Psoas muscle (tissue), 8 donors: ENCODE data around the gene TRDN. TPM values are rescaled to one million over a fixed set of nuclear protein-coding genes. Genes with fewer than 3 reads are reported as not detected.

Source experiments
- ATAC-seq, 4 donors: fragments of 200-7000 bp; cut with Tn5 transposase; one replicate each; pipeline ENCODE4 v1.9.1; 2020; ENCODE audit warnings: moderate library complexity in 3 of 4, mild to moderate bottlenecking in 2 of 4
- DNase-seq, 2 donors: peaks; one replicate each; pipeline ENCODE4 v3.0.0-alpha.2; 2020
- H3K27ac ChIP-seq: fragments of 200-600 bp; one replicate; pipeline ENCODE4 v1.8.0; 2022
- H3K27me3 ChIP-seq, 3 donors: fragments of 200-600 bp in 1 of 3; one replicate each; pipeline versions ENCODE4 v1.6.1 to v1.8.0; 2013 to 2022; ENCODE audit warnings: low read length in 2 of 3, mild to moderate bottlenecking in 2 of 3, moderate library complexity in 1 of 3; ENCODE audit not compliant: insufficient read depth in 3 of 3
- H3K36me3 ChIP-seq, 2 donors: fragments of 200-600 bp in 1 of 2; one replicate each; pipeline versions ENCODE4 v1.6.1 to v1.8.0; 2013 to 2022; ENCODE audit warnings: low read depth in 1 of 2, mild to moderate bottlenecking in 1 of 2, moderate library complexity in 1 of 2; ENCODE audit not compliant: insufficient read depth in 1 of 2
- H3K4me1 ChIP-seq: fragments of 200-600 bp; one replicate; pipeline ENCODE4 v1.8.0; 2022
- H3K4me3 ChIP-seq: fragments of 200-600 bp; one replicate; pipeline ENCODE4 v1.8.0; 2022; ENCODE audit warnings: mild to moderate bottlenecking
- H3K9me3 ChIP-seq: fragments of 200-600 bp; one replicate; pipeline ENCODE4 v1.8.0; 2022
- WGBS, 3 donors: extraction: QIAGEN DNeasy Blood & Tissue Kit; methylation state at CpG; one replicate each; pipeline versions ENCODE4 v1.1.6 to v1.1.7; 2013; 5-methylcytosine and 5-hydroxymethylcytosine counted together
- intact Hi-C, 2 donors: fragments of 100-400 bp; cut with DNase I; formaldehyde crosslinking; loops; one replicate each; pipeline versions ENCODE4 v1.11.0 to v1.14.2; 2022
- polyA plus RNA-seq, 3 donors: library from polyadenylated mRNA; stranded (reverse); fragments of 200-250 nt; gene quantifications; one replicate each; pipeline ENCODE4 v1.2.3, GENCODE V29; 2013
- total RNA-seq, 4 donors: library from RNA; stranded (reverse); fragmentation: NEBNext Ultra II Directional in 2 of 4; extraction: Animal tissue kit (Norgen Biotek cat#: 25700) in 2 of 4; gene quantifications; one replicate each; pipeline versions ENCODE4 v1.2.1 to v1.2.4, GENCODE V29; 2021 to 2023
- TF ChIP-seq, protein P1 (sequence below): fragments of 200-600 bp; IDR thresholded peaks from one replicate; pipeline ENCODE4 v1.8.0; 2022; ENCODE audit warnings: antibody characterized with exemption
- donor health status: healthy with polysubstance abuse.
- donor health status: DM: no; HTN: no; CAD: no; lungs with moderate emphysema.
- donor health status: Bipolar disorder and iron deficiency.
- donor health status: healthy.
- donor health status: DM: yes; HTN: yes; CAD: no.
- donor health status: DM: no; HTN: no; CAD: no.
- donor health status: DM: no; HTN: no; CAD: no.
- donor health status: DM: yes; HTN: yes; CAD: no.

The TRDN gene
- total and polyA plus RNA-seq, 7 donors: 79.7 to 1,361 (median 399) TPM

DNA sequence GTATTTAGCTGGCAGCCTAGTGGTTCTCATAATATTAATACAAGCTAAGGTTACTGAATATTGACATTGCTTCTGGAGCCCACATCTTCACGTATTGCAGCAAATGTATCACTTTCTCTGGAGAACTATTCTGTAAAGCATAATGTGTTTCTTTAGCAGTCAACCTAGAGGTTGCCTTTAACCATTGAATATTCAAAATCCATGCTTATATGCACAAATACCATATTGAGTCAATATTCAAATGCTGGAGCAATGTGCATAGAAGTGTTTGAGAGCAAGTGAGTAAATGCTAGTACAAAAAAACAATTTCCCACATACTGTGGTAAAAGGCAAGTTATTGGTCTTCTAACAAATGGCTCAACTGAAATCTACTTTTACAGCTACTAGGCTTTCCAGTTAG is 231.8 kb downstream of the TRDN start:
- no peaks in the 10 kb centered on the region for H3K9me3 ChIP-seq
- 44 to 90% (median 53%) methylated on average over 1 of the region's 1 CpG for WGBS, 3 donors
- H3K4me1 ChIP-seq: peaks cover 13% of the 10 kb centered on the region
- H3K27me3 ChIP-seq: no peaks in the 10 kb centered on the region
- TF ChIP-seq, protein P1, sequence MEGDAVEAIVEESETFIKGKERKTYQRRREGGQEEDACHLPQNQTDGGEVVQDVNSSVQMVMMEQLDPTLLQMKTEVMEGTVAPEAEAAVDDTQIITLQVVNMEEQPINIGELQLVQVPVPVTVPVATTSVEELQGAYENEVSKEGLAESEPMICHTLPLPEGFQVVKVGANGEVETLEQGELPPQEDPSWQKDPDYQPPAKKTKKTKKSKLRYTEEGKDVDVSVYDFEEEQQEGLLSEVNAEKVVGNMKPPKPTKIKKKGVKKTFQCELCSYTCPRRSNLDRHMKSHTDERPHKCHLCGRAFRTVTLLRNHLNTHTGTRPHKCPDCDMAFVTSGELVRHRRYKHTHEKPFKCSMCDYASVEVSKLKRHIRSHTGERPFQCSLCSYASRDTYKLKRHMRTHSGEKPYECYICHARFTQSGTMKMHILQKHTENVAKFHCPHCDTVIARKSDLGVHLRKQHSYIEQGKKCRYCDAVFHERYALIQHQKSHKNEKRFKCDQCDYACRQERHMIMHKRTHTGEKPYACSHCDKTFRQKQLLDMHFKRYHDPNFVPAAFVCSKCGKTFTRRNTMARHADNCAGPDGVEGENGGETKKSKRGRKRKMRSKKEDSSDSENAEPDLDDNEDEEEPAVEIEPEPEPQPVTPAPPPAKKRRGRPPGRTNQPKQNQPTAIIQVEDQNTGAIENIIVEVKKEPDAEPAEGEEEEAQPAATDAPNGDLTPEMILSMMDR: no peak
- H3K4me3 ChIP-seq: no peak overlapping the region
- DNase-seq: no peak
- H3K36me3 ChIP-seq: peaks cover 2 to 12% of the 10 kb centered on the region in 2 donors
- H3K27ac ChIP-seq: no peak overlapping the region
- no peak for ATAC-seq
- intact Hi-C loops: no loop called here

DNA sequence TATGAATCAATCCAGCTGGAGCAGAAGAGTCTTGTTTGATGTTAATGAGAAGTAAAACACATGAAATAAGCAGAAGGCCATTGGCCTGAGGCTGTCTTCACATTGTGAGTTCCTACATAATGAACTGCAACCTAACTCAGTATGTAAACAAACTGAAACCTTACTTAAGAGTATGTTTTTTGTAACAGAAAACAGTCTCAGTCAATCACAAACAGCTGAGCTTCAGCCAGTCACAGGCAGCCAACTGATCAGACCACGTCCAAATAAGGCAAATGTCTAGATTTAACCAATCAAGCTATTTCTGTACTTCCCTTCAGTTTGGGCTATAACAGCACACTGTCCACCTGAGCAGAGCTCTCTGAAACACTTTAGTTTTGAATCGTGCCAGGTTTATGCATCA is 234.7 kb downstream of the TRDN start:
- TF ChIP-seq, protein P1: no peak
- Histone ChIP-seq H3K27ac (peak overlapping the region; percentile 33), H3K27me3 (no peaks in the 10 kb centered on the region), H3K4me1 (peaks cover 13% of the 10 kb centered on the region), H3K4me3 (no peak overlapping the region), H3K9me3 (no peaks in the 10 kb centered on the region), H3K36me3 (peaks cover 2 to 8% of the 10 kb centered on the region in 2 donors)
- DNase-seq: no peak
- intact Hi-C loops: no loop called here
- peak in 2 of 4 donors; percentile 6 to 8 for ATAC-seq
- 62 to 77% (median 64%) methylated on average over 2 of the region's 2 CpGs for WGBS, 3 donors

DNA sequence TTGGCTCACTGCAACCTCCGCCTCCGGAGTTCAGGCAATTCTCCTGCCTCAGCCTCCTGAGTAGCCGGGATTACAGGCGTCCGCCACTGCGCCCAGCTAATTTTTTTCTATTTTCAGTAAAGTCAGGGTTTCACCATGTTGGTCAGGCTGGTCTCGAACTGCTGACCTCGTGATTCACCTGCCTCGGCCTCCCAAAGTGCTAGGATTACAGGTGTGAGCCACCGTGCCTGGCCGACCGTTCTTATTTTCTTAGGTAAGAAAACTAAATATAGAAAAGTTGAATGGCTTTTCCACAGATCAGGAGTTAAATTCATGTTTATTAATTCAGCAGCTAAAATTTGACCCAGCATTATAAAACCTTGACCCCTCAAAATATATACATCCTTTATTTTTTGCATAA is 238.7 kb downstream of the TRDN start:
- Histone ChIP-seq H3K9me3 (no peaks in the 10 kb centered on the region), H3K4me3 (no peak overlapping the region), H3K4me1 (peaks cover 9% of the 10 kb centered on the region), H3K27ac (peak overlapping the region; percentile 7), H3K36me3 (peaks cover 0 to 8% of the 10 kb centered on the region in 2 donors), H3K27me3 (no peaks in the 10 kb centered on the region)
- 69 to 85% (median 81%) methylated on average over 12 of the region's 12 CpGs for WGBS, 3 donors
- ATAC-seq: no peak
- intact Hi-C loops: no loop called here
- no peak for DNase-seq
- TF ChIP-seq, protein P1: no peak

DNA sequence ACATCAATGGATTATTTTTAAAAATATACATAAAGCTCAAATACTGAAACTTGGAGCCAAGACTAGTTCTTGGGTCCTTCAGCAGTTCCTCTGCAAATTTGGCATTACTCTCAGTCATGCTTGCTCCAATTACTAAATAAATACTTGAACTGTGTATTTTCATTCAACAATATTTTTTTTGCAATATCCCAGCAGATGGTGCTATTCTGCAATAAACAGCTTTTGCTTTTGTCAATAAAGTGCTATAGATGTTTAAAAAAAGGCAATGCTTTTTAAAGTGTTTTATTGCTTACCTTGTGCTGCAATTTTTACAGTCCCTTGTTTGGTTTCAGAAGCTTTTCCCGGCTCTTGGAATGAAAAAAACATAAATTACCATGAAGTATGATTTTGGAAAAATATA is 243.4 kb downstream of the TRDN start:
- DNase-seq (no peak), ATAC-seq (peak in 1 of 4 donors; percentile 35)
- no peak overlapping the region for H3K27ac ChIP-seq
- H3K4me3 ChIP-seq: no peak overlapping the region
- H3K36me3 ChIP-seq: peaks cover 0 to 37% of the 10 kb centered on the region in 2 donors
- 31 to 55% (median 36%) methylated on average over 1 of the region's 1 CpG for WGBS, 3 donors
- no peaks in the 10 kb centered on the region for H3K9me3 ChIP-seq
- intact Hi-C loops: no loop called here
- TF ChIP-seq, protein P1: peak; percentile 28
- no peaks in the 10 kb centered on the region for H3K27me3 ChIP-seq
- H3K4me1 ChIP-seq: peaks cover 16% of the 10 kb centered on the region

DNA sequence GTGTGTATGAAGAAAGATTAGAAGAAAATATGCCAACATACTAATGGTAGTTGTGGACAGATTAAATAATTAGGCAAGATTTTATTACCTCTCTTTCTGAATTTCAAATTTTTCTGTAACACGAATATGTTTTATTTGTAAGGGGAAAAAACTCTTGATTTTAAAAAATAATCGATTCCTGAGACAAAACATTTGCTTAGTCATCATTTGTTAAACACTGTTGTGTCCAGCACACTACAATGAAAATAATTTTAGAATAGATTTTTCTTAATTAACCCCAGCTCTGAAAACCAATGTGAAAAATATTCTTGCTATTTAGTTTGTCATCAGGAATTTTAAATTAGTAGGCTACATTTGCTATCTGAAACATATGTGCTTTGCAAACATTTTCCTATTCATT is 253.0 kb downstream of the TRDN start:
- Histone ChIP-seq H3K27me3 (no peaks in the 10 kb centered on the region), H3K36me3 (peaks cover 0 to 51% of the 10 kb centered on the region in 2 donors), H3K4me3 (no peak overlapping the region), H3K9me3 (no peaks in the 10 kb centered on the region), H3K4me1 (peaks cover 5% of the 10 kb centered on the region), H3K27ac (peak overlapping the region; percentile 72)
- intact Hi-C loops: no loop called here
- no peak for ATAC-seq
- no peak for DNase-seq
- TF ChIP-seq, protein P1: no peak
- 79 to 85% (median 83%) methylated on average over 2 of the region's 2 CpGs for WGBS, 3 donors
